H1 (cell line): ENCODE results near the gene C3orf85.

Source experiments
- EZH2 ChIP-seq: fragments of 200-600 bp; sonication (generic); IDR thresholded peaks from 2 replicates; pipeline ENCODE4 v1.7.1; 2012; ENCODE audit warnings: low read depth, mild to moderate bottlenecking, moderate library complexity, low read length, inconsistent platforms; ENCODE audit not compliant: severe bottlenecking
- TF ChIP-seq, protein P1 (sequence below): IDR thresholded peaks from 2 replicates; pipeline ENCODE4 v1.6.1; 2011; ENCODE audit warnings: low read length, improper control_type of control experiment

DNA sequence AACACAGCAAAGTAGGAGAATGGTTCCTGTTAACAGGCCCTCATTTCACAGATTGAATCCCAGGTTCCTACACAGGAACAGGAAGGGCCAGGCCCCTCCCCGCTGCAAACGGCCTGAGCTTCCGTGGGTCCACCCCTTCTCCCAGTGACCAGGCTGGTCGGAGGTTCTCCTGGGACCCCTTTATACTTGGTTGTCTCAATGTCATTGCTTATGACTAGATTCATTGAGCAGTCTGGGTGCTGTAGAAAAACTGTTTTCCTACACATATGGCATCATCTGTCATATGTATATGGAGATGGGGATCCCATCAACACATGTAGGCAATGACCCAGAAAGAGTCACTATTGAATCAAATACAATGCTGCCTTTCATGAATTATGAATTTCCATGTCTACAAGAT lies 3.8 kb downstream of the C3orf85 start:
- no peak for TF ChIP-seq EZH2
- TF ChIP-seq, protein P1, sequence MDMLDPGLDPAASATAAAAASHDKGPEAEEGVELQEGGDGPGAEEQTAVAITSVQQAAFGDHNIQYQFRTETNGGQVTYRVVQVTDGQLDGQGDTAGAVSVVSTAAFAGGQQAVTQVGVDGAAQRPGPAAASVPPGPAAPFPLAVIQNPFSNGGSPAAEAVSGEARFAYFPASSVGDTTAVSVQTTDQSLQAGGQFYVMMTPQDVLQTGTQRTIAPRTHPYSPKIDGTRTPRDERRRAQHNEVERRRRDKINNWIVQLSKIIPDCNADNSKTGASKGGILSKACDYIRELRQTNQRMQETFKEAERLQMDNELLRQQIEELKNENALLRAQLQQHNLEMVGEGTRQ = no peak
